M059J (cell line): Measurements from ENCODE around the gene SYS1. TPM values are rescaled to one million over a fixed set of nuclear protein-coding genes. Genes with fewer than 3 reads are reported as not detected.

Experiments
- DNase-seq: peaks from one replicate; pipeline ENCODE4 v3.0.0-alpha.2; 2012; ENCODE audit warnings: low read depth
- total RNA-seq: library from RNA; depleted of rRNA; stranded (reverse); fragments of >200 nt; shearing (Covaris generic); gene quantifications from 2 replicates; pipeline ENCODE4 v1.2.3, GENCODE V29; 2014

SYS1 gene
- total RNA-seq, 1 experiment from 2014 or later: 29.4 TPM

GRCh38 chr20:45355209-45356084 lies 7.5 kb upstream of the SYS1 start:
- DNase-seq: peak; percentile 94

- peak; percentile 87 for DNase-seq
Measured at GRCh38 chr20:45358282-45359068, 4.5 kb upstream of the SYS1 start.

DNA sequence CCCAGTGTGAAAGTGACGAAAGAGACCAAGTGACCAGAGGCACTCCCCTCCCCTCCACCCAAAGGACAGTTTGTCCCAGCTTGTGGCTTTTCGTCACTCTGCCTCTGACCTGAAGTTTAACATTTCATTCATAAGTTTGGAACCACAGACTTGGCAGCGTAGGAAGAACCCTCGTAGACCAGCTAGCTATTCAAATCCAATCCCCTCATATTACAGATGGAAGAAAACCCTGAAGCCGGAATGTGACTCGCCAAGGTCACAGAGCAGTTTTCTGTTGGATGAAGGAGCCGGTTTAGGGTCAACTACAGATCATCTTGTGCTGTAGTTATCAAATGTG lies 3.9 kb upstream of the SYS1 start:
- peak; percentile 91 for DNase-seq

DNA sequence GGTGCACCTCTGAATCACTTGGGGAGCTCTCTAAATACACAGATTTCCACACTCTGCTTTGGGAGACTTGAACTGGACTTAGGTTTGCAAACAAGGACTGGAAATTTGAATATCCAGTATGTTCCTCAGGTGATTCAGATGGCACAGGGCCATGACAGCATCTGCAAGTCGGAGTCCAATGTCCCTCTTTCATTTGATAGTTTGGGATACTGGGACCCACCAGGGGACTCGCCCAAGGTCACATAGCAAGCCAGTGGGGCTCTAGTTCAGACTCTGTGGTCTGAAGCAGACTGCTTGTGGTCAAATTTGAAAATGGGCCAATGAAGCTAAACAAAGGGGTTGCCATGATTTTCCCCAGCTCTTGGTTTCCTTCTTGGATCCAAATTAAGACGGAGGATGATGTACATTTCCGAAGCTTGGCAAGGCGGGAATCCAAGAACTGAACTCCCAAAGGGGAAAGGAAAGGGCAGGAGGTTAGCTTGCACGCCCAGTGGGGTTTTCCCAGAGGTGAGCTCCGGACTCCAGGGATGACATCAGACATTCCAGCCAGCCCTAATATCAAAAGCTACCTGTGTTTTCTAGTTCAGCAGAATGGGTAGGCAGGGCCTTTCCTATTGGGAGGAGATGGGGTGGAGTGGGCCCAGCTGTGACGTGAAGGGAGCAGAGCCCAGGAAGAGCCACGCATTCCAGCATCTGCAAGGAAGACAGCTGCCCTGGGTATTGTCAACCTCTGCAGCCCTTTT lies 3.4 kb upstream of the SYS1 start:
- peak; percentile 89 for DNase-seq

DNA sequence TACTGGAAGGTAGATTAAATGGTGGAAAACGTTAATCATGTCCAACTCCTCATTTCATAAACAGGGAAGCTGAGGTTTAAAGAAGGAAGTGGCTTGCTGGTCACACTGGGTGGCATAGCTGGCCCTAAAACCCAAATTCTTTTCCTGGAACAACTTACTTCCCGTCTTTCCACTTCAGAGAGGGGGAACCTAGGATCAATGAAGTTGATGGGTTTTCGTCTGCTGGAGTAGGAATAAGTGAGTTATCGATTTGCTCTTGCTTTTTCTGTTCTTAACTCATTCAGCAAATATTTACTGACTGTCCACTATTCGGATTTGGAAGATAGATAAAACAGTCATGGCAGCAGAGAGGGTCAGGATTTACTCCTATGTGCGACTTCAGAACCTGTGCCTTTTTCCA lies 1.2 kb upstream of the SYS1 start:
- no peak for DNase-seq

- DNase-seq: no peak
Measured at GRCh38 chr20:45363611-45364492, 896 bp downstream of the SYS1 start.

GRCh38 chr20:45365444-45365970 lies 2.6 kb downstream of the SYS1 start:
- DNase-seq: no peak

GRCh38 chr20:45366192-45366591 lies 3.2 kb downstream of the SYS1 start:
- no peak for DNase-seq

GRCh38 chr20:45366631-45367030 lies 3.7 kb downstream of the SYS1 start:
- no peak for DNase-seq

- no peak for DNase-seq
Measured at GRCh38 chr20:45367126-45367525, 4.2 kb downstream of the SYS1 start.

GRCh38 chr20:45368221-45368980 lies 5.4 kb downstream of the SYS1 start:
- no peak for DNase-seq

- no peak for DNase-seq
Measured at GRCh38 chr20:45370571-45371160, 7.7 kb downstream of the SYS1 start.

DNA sequence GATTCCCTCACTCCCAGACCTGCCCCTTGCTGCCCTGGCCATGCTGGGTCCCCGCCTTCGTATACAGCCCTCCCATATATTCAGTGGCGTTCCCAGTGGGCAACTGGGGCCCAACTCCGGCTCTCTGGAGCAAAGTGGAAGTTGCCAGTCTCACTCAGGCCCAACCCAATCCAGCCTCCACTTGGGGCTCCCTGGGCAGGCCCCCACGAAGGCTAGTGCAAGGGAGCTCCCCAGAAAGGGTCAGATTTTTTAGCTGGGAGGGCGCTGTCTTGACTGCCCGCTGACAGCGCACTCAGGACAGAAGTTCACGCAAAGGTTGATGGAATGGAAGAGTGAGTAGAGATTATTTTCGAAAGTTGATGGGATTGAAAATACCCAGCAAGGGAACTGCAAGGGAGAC lies 9.3 kb downstream of the SYS1 start:
- no peak for DNase-seq

DNA sequence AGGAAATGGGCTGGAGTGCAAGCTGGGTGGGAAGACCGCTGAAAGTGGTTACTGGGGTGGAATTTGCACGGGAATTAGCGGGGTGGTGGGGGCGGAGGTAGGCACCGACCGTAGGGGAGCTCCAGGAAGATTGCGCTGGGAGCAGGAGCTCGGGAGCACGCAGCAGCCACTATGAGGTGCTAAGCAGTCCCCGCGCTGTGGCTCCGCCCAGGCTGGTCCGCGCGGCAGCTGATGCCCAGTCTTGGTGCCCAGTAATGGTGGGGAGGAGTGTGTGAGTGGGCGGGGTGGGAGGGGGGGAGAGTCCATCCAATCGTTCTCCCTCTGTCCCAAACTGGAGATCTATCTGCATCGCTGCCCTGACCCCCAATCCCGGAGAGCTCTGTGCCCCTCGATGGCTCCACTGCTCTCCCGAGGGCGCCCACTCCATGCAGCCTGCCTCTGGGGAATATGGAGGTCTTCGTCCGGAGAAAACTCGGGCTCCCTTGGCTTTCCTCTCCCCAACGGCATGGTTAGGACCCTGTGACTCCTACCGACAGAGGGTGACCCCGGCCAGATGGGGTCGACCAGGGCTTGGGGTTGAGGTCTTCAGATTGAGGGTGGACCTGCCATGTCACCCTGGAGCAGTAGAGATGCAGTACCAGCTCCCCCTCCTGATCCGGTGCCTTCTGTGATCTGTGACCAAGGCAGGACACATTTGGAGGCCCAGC lies 9.8 kb downstream of the SYS1 start:
- no peak for DNase-seq

- peak; percentile 41 for DNase-seq
Measured at GRCh38 chr20:45373353-45374100, 10.6 kb downstream of the SYS1 start.

GRCh38 chr20:45374101-45374467 lies 11.1 kb downstream of the SYS1 start:
- DNase-seq: no peak

GRCh38 chr20:45374966-45375365 lies 12.0 kb downstream of the SYS1 start:
- DNase-seq: no peak

DNA sequence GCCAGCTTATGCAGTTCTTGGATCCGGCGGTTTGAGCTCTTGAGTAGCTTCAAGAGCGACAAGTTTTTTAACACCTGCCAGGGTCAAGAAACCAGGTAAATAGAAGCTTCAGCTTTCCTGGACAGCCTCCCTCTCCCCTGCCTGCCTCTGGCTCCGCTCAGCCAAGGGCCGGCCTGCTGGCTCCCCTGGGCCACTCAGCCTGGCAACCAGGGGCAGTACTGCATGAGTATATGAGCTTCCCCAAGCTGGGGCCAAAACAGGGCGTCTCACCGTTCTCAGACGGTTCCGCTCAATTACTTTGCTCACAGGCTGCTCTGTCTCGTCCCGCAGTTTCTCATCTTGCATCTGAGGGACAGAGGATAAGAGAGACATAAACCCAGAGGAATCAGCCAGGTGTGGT lies 14.3 kb downstream of the SYS1 start:
- DNase-seq: no peak

DNA sequence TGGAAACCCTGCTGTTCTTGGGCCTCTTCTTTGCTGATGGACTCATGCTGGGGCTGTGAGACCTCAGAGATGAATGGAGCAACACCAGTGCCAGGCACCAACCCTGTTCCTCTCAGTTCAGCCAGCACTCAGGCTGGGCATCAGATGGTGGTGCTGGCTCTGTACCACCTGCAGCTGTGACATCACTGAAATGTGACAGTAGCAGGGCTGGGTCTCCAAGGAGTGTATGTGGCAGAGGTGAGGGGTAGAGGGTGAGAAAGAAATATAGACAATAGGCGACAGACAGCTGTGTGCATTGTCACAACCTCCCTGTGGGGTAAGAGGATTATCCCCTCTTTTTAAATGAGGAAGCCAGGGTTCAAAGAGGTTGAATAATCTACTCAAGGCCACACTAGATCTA lies 15.2 kb downstream of the SYS1 start, which contains the start of gene TP53TG5:
Gene TP53TG5 (minus strand): TSS at position 135 of the 400 bp plus-strand sequence. CDS start 89 bp downstream, at position 46.
- no peak for DNase-seq
